PC-3 (cell line): Measurements from ENCODE around the gene AKAP13. TPM values are rescaled to one million over a fixed set of nuclear protein-coding genes. Genes with fewer than 3 reads are reported as not detected.

Source experiments
- ATAC-seq: fragments of 200-7000 bp; cut with Tn5 transposase; 2 replicates; pipeline ENCODE4 v1.9.1; 2020; ENCODE audit warnings: mild to moderate bottlenecking, moderate library complexity
- BruUV-seq: library from RNA; stranded (reverse); fragments of 400-500 nt; replicated peaks from 2 replicates; lab custom pipeline; 2021; lab: Mats Ljungman, UMichigan
- CTCF ChIA-PET: fragments of 300-600 bp; sonication (Branson Sonifier 250); formaldehyde crosslinking; loops from one replicate; lab custom pipeline; 2022; ENCODE audit warnings: antibody characterized with exemption; lab: Charles Lee
- POLR2A ChIA-PET: fragments of 300-600 bp; sonication (Branson Sonifier 250); formaldehyde crosslinking; loops from one replicate; lab custom pipeline; 2022; ENCODE audit warnings: antibody characterized with exemption; ENCODE audit not compliant: unreplicated experiment; lab: Charles Lee
- DNase-seq: peaks from one replicate; pipeline ENCODE4 v3.0.0-alpha.2; 2015
- H2AFZ ChIP-seq: fragments of 300-600 bp; sonication (generic); 2 replicates; pipeline ENCODE4 v1.6.0; 2016; ENCODE audit warnings: antibody characterized with exemption, low read length
- H3F3A ChIP-seq: fragments of 300-600 bp; sonication (generic); one replicate; pipeline ENCODE4 v1.6.0; 2017; ENCODE audit warnings: antibody characterized with exemption, low read length, control low read depth, mild to moderate bottlenecking; ENCODE audit not compliant: unreplicated experiment
- H3K27ac ChIP-seq: fragments of 300-600 bp; sonication (generic); 2 replicates; pipeline ENCODE4 v1.5.1; 2016; ENCODE audit warnings: mild to moderate bottlenecking, low read length
- H3K27me3 ChIP-seq: fragments of 300-600 bp; sonication (generic); 2 replicates; pipeline ENCODE4 v1.6.1; 2016; ENCODE audit warnings: low read length, mixed read lengths
- H3K36me3 ChIP-seq: fragments of 300-600 bp; sonication (generic); 2 replicates; pipeline ENCODE4 v1.6.1; 2016; ENCODE audit warnings: low read depth, mixed run types, low read length, mixed read lengths
- H3K4me1 ChIP-seq: fragments of 300-600 bp; sonication (generic); 2 replicates; pipeline ENCODE4 v1.5.1; 2016; ENCODE audit warnings: low read length; ENCODE audit not compliant: insufficient read depth
- H3K4me2 ChIP-seq: fragments of 300-600 bp; sonication (generic); 2 replicates; pipeline ENCODE4 v1.6.0; 2016; ENCODE audit warnings: low read length
- H3K4me3 ChIP-seq: fragments of 300-600 bp; sonication (generic); 2 replicates; pipeline ENCODE4 v1.5.1; 2016; ENCODE audit warnings: mild to moderate bottlenecking, low read length, mixed read lengths
- H3K79me2 ChIP-seq: fragments of 300-600 bp; sonication (generic); 2 replicates; pipeline ENCODE4 v1.6.1; 2017; ENCODE audit warnings: low read length, mixed read lengths
- H3K9ac ChIP-seq: fragments of 300-600 bp; sonication (generic); 2 replicates; pipeline ENCODE4 v1.6.0; 2016; ENCODE audit warnings: mild to moderate bottlenecking, low read length
- H3K9me2 ChIP-seq: fragments of 300-600 bp; sonication (generic); replicated peaks from 2 replicates; pipeline ENCODE4 v1.6.1; 2016; ENCODE audit warnings: mixed run types, low read length, mixed read lengths
- H3K9me3 ChIP-seq: fragments of 300-600 bp; sonication (generic); 2 replicates; pipeline ENCODE4 v1.6.1; 2016; ENCODE audit warnings: low read length, mixed read lengths
- H4K20me1 ChIP-seq: fragments of 300-600 bp; sonication (generic); 2 replicates; pipeline ENCODE4 v1.6.1; 2016; ENCODE audit warnings: low read length, mixed read lengths
- EZH2 ChIP-seq: fragments of 300-600 bp; sonication (generic); IDR thresholded peaks from one replicate; pipeline ENCODE4 v1.6.1; 2017; ENCODE audit warnings: antibody characterized with exemption, mild to moderate bottlenecking, low read length; ENCODE audit not compliant: unreplicated experiment
- EZH2phosphoT487 ChIP-seq: fragments of 300-600 bp; sonication (generic); IDR thresholded peaks from 2 replicates; pipeline ENCODE4 v1.6.1; 2018; ENCODE audit warnings: mild to moderate bottlenecking, antibody characterized with exemption, low read length, borderline replicate concordance
- intact Hi-C: fragments of 100-400 bp; cut with micrococcal nuclease; formaldehyde crosslinking; loops from 2 replicates; pipeline ENCODE4 v1.9.0; 2023
- total RNA-seq: library from RNA; depleted of rRNA; stranded (reverse); fragments of >200 nt; gene quantifications from 2 replicates; pipeline ENCODE4 v1.2.3, GENCODE V29; 2014
- TF ChIP-seq, protein P1 (sequence below): fragments of 300-600 bp; sonication (generic); conservative IDR thresholded peaks from 2 replicates; pipeline ENCODE4 v1.5.1; 2017; ENCODE audit warnings: antibody characterized with exemption, low read depth, mild to moderate bottlenecking, low read length

The AKAP13 gene
- total RNA-seq, 1 experiment from 2014 or later, result 36.8 TPM

DNA sequence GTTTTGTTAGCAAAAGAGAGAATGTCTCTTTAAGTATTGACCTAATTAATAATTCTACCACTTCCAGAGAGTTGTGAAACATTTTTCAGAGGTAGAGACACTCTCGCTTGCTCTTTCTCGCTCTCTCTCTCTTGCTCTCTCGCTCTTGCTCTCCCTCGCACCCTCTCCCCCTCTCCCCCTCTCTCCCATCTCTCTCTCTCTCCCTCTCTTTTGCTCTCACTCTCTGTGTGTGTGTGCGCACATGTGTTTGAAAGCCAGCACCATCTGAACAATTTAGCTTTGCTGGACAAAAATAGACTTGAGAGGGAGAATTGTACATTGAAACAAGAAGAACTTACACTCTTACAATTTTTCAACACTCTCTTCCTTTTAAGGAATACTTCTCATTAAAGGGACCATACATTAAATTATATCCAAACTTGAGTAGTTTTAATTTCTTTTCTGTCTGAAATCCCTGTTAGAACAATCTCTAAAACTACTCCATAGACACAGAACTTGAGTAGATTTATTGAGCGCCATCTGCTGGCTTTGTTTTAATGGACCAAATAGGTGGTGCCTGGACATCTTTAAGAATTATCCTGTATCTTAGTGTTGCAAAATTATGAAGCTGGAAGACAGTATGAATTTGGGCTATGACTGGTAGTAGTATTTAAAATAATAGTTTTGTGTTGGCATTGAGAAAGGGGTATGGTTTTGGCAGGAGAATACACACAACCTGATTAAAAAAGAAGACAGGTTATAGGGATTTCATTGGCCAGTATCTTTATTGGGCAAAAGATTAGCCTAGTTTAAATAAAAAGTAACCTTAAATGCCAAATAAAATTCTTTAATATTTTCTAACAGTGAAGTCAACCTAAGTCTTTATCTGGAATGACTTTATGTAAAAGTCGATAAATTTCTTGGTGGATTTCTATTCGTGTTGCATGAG is 124.6 kb downstream of the AKAP13 start:
- peak; percentile 73 for DNase-seq
- intact Hi-C loops, result loop anchor here (1.0 kb wide), 3 partner anchors 19 to 209 kb away; no protein-coding TSS in a partner anchor
- Histone ChIP-seq H3K9ac (no peak overlapping the region), H3F3A (no peaks in the 10 kb centered on the region), H3K27me3 (no peaks in the 10 kb centered on the region), H2AFZ (no peak overlapping the region), H3K4me2 (no peak overlapping the region), H3K4me1 (peaks cover 9% of the 10 kb centered on the region; the same call in 1 of the 2 replicates), H3K27ac (no peak overlapping the region; the same call in 1 of the 2 replicates), H3K79me2 (peaks cover 60% of the 10 kb centered on the region), H3K36me3 (no peaks in the 10 kb centered on the region), H3K9me3 (no peaks in the 10 kb centered on the region), H4K20me1 (no peaks in the 10 kb centered on the region), H3K4me3 (no peak overlapping the region), H3K9me2 (no peaks in the 10 kb centered on the region)
- BruUV-seq, result no TSS peak
- peak; percentile 76 for ATAC-seq
- ChIA-PET POLR2A (no interaction called here), CTCF (interaction anchor here (1.2 kb wide), 1 partner anchor 16 kb away, joined by 3 read pairs; no protein-coding TSS in a partner anchor)
- TF ChIP-seq, protein P1, sequence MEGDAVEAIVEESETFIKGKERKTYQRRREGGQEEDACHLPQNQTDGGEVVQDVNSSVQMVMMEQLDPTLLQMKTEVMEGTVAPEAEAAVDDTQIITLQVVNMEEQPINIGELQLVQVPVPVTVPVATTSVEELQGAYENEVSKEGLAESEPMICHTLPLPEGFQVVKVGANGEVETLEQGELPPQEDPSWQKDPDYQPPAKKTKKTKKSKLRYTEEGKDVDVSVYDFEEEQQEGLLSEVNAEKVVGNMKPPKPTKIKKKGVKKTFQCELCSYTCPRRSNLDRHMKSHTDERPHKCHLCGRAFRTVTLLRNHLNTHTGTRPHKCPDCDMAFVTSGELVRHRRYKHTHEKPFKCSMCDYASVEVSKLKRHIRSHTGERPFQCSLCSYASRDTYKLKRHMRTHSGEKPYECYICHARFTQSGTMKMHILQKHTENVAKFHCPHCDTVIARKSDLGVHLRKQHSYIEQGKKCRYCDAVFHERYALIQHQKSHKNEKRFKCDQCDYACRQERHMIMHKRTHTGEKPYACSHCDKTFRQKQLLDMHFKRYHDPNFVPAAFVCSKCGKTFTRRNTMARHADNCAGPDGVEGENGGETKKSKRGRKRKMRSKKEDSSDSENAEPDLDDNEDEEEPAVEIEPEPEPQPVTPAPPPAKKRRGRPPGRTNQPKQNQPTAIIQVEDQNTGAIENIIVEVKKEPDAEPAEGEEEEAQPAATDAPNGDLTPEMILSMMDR, result peak; percentile 82
- TF ChIP-seq EZH2phosphoT487 (no peak), EZH2 (no peak)

DNA sequence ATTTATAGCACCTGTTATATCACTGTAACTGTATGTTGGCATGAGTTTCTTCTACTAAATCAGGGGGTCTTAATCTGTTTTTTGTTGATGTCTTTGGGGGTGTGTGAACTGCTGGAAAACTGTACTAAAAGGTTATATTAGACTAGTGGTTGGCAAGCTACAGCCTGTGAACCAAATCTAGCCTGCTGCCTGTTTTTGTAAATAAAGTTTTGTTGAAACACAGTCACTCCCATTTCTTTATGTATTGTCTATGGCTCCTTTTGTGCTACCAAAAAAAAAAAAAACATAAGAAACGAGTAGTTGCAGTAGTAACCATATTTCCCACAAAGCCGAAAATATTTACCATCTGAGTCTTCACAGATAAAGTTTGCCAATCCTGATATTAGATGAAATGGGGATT is 126.7 kb downstream of the AKAP13 start:
- Histone ChIP-seq H3K36me3 (no peaks in the 10 kb centered on the region), H2AFZ (no peak overlapping the region), H3K27ac (no peak overlapping the region), H3K4me3 (no peak overlapping the region), H3K9me3 (no peaks in the 10 kb centered on the region), H3K4me1 (no peaks in the 10 kb centered on the region), H3K79me2 (peaks cover 46% of the 10 kb centered on the region), H3K9me2 (no peaks in the 10 kb centered on the region), H3F3A (no peaks in the 10 kb centered on the region), H3K4me2 (no peak overlapping the region), H4K20me1 (no peaks in the 10 kb centered on the region), H3K9ac (no peak overlapping the region), H3K27me3 (no peaks in the 10 kb centered on the region)
- intact Hi-C loops, result no loop called here
- ATAC-seq, result no peak
- BruUV-seq, result no TSS peak
- POLR2A ChIA-PET, result no interaction called here
- no peak for DNase-seq
- CTCF ChIA-PET, result no interaction called here
- TF ChIP-seq EZH2phosphoT487, result no peak
- TF ChIP-seq EZH2, result no peak
- TF ChIP-seq, protein P1, result no peak

DNA sequence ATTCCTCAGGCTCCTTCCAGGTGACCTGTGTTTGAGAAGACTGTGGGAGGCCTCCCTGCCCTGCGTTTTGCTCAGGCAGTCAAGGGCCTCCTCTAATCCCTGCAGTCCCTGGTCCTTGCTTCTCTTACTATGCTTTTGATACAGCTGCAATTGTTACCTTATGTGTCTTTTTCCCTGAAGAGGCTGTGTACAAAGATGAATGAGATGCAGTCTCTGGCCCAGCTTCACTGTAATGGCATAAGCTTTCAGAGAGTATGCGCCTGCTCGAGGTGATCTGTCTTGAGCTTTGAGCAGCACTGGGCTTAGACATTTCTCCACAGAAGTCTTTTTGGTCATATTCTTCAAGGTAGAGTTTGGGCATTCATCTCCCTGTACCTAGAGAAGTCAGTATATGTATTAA is 129.6 kb downstream of the AKAP13 start:
- no peak for ATAC-seq
- peaks cover 36% of the 10 kb centered on the region for H3K79me2 ChIP-seq
- peaks cover 3% of the 10 kb centered on the region; the same call in 1 of the 2 replicates for H3K4me1 ChIP-seq
- no peak overlapping the region for H3K9ac ChIP-seq
- no peaks in the 10 kb centered on the region for H3K9me2 ChIP-seq
- DNase-seq, result no peak
- TF ChIP-seq, protein P1, result no peak
- TF ChIP-seq EZH2phosphoT487, result no peak
- TF ChIP-seq EZH2, result no peak
- H3K4me2 ChIP-seq, result no peak overlapping the region
- H3K4me3 ChIP-seq, result no peak overlapping the region
- intact Hi-C loops, result no loop called here
- H4K20me1 ChIP-seq, result no peaks in the 10 kb centered on the region
- no peaks in the 10 kb centered on the region for H3K27me3 ChIP-seq
- no peaks in the 10 kb centered on the region for H3K9me3 ChIP-seq
- no peaks in the 10 kb centered on the region for H3K36me3 ChIP-seq
- BruUV-seq, result no TSS peak
- no peak overlapping the region for H2AFZ ChIP-seq
- no peaks in the 10 kb centered on the region for H3F3A ChIP-seq
- H3K27ac ChIP-seq, result no peak overlapping the region
- CTCF ChIA-PET, result no interaction called here
- POLR2A ChIA-PET, result no interaction called here
